ENCODE results near the gene EYA2. TPM values are rescaled to one million over a fixed set of nuclear protein-coding genes. Genes with fewer than 3 reads are reported as not detected.

Gene EYA2
- total RNA-seq, 1 experiment from 2014 or later, result not detected

DNA sequence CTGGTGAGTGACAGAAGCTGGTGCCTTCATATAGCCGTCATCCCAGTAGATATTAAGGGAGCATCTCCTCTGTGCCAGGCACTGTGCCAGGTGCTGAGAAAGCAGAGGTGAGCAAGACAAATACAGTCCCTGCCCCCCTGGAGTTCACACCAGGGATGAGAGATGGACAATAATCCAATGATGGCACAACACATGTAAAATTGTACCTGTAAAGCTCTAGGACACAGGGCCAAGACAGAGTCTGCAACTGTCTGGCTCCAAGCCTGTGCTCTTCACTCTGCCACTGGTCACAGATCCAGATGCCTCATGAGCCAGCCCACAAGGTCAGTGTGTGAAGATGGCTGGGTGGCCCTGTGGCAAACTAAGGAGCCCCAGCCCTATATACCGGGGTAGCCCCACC lies 133.8 kb downstream of the EYA2 start:
- Histone ChIP-seq H3K4me3 (ENCODE audit: low read depth, low read length, poor library complexity, severe bottlenecking) (no peak overlapping the region), H3K36me3 (ENCODE audit: insufficient read depth, low read length, poor library complexity, severe bottlenecking) (no peaks in the 10 kb centered on the region), H3K9me3 (ENCODE audit: low read depth, low read length, poor library complexity, severe bottlenecking) (no peaks in the 10 kb centered on the region), H3K27me3 (replicated peaks; ENCODE audit: insufficient read depth, low read depth, low read length, poor library complexity) (peaks cover 31% of the 10 kb centered on the region), H3K4me1 (ENCODE audit: insufficient read depth, low read length, poor library complexity, severe bottlenecking) (no peaks in the 10 kb centered on the region), H3K27ac (ENCODE audit: low read depth, low read length, poor library complexity, severe bottlenecking) (no peak overlapping the region)
- no peak for TF ChIP-seq EZH2 (IDR thresholded peaks at IDR 0.05; ENCODE audit: borderline replicate concordance, low read depth, low read length, poor library complexity, severe bottlenecking)
- TF ChIP-seq, protein P1, sequence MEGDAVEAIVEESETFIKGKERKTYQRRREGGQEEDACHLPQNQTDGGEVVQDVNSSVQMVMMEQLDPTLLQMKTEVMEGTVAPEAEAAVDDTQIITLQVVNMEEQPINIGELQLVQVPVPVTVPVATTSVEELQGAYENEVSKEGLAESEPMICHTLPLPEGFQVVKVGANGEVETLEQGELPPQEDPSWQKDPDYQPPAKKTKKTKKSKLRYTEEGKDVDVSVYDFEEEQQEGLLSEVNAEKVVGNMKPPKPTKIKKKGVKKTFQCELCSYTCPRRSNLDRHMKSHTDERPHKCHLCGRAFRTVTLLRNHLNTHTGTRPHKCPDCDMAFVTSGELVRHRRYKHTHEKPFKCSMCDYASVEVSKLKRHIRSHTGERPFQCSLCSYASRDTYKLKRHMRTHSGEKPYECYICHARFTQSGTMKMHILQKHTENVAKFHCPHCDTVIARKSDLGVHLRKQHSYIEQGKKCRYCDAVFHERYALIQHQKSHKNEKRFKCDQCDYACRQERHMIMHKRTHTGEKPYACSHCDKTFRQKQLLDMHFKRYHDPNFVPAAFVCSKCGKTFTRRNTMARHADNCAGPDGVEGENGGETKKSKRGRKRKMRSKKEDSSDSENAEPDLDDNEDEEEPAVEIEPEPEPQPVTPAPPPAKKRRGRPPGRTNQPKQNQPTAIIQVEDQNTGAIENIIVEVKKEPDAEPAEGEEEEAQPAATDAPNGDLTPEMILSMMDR (conservative IDR thresholded peaks at IDR 0.05; ENCODE audit: low read depth, low read length), result no peak
- no peak for DNase-seq (ENCODE audit: low spot score)
- intact Hi-C loops (cut with micrococcal nuclease; ENCODE audit: unreplicated experiment), result no loop called here
- CTCF ChIA-PET, result no interaction called here
- POLR2A ChIA-PET (ENCODE audit: low non-redundant PET), result no interaction called here
- no TSS peak for BruUV-seq (replicated peaks)

DNA sequence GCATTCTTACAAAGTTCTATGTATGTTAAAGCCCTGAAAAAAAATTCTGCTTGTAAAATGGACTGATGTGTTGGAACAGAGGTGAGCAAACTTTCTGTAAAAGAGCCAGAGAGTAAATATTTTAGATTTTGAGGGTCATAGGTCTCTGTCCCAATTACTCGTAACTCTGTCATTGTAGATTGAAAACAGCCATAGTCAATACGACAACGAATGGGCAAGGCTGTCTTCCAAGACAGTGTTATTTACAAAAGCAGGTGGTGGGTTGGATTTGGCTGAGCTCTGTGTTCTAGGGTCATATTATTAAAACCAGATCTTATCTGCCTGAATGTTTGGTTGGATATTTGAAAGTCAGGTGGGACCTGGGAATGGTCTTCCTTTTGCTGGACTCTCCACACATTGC lies 135.2 kb downstream of the EYA2 start:
- H3K9me3 ChIP-seq (ENCODE audit: low read depth, low read length, poor library complexity, severe bottlenecking), result no peaks in the 10 kb centered on the region
- H3K4me3 ChIP-seq (ENCODE audit: low read depth, low read length, poor library complexity, severe bottlenecking), result no peak overlapping the region
- DNase-seq (ENCODE audit: low spot score), result no peak
- BruUV-seq (replicated peaks), result no TSS peak
- ChIA-PET CTCF (no interaction called here), POLR2A (ENCODE audit: low non-redundant PET) (no interaction called here)
- H3K4me1 ChIP-seq (ENCODE audit: insufficient read depth, low read length, poor library complexity, severe bottlenecking), result no peaks in the 10 kb centered on the region
- no peaks in the 10 kb centered on the region for H3K36me3 ChIP-seq (ENCODE audit: insufficient read depth, low read length, poor library complexity, severe bottlenecking)
- peaks cover 17% of the 10 kb centered on the region for H3K27me3 ChIP-seq (replicated peaks; ENCODE audit: insufficient read depth, low read depth, low read length, poor library complexity)
- no peak for TF ChIP-seq EZH2 (IDR thresholded peaks at IDR 0.05; ENCODE audit: borderline replicate concordance, low read depth, low read length, poor library complexity, severe bottlenecking)
- TF ChIP-seq, protein P1 (conservative IDR thresholded peaks at IDR 0.05; ENCODE audit: low read depth, low read length), result no peak
- intact Hi-C loops (cut with micrococcal nuclease; ENCODE audit: unreplicated experiment), result no loop called here
- no peak overlapping the region for H3K27ac ChIP-seq (ENCODE audit: low read depth, low read length, poor library complexity, severe bottlenecking)

DNA sequence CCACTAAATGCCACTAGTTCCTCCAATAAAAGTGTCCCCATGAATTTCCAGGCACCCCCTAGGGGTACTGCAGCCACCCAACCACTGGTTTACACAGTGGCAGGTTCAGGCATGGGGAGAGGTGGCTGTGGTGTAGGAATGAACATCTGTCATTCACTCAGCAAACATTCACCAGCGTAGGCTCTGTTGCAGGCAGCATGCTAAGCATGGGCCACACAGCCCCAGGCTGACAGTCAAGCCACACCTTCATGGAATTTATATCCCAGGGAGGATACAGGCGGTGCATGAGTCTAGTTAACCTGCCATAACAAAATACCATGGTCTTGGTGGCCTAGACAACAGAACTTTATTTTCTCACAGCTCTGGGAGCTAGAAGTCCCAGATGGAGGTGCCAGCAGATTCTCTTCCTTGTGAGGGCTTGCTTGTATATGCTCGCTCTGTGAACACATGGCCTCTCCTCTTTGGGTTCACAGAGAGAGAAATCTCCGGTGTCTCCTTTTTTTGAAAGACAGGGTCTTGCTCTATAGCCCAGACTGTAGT lies 135.7 kb downstream of the EYA2 start:
- intact Hi-C loops (cut with micrococcal nuclease; ENCODE audit: unreplicated experiment), result no loop called here
- Histone ChIP-seq H3K4me3 (ENCODE audit: low read depth, low read length, poor library complexity, severe bottlenecking) (no peak overlapping the region), H3K4me1 (ENCODE audit: insufficient read depth, low read length, poor library complexity, severe bottlenecking) (no peaks in the 10 kb centered on the region), H3K27ac (ENCODE audit: low read depth, low read length, poor library complexity, severe bottlenecking) (no peak overlapping the region), H3K9me3 (ENCODE audit: low read depth, low read length, poor library complexity, severe bottlenecking) (no peaks in the 10 kb centered on the region), H3K27me3 (replicated peaks; ENCODE audit: insufficient read depth, low read depth, low read length, poor library complexity) (peaks cover 12% of the 10 kb centered on the region), H3K36me3 (ENCODE audit: insufficient read depth, low read length, poor library complexity, severe bottlenecking) (no peaks in the 10 kb centered on the region)
- POLR2A ChIA-PET (ENCODE audit: low non-redundant PET), result no interaction called here
- TF ChIP-seq, protein P1 (conservative IDR thresholded peaks at IDR 0.05; ENCODE audit: low read depth, low read length), result no peak
- TF ChIP-seq EZH2 (IDR thresholded peaks at IDR 0.05; ENCODE audit: borderline replicate concordance, low read depth, low read length, poor library complexity, severe bottlenecking), result no peak
- no peak for DNase-seq (ENCODE audit: low spot score)
- no TSS peak for BruUV-seq (replicated peaks)
- CTCF ChIA-PET, result no interaction called here

Data from A673 (cell line).